ENCODE measurements around the gene CERK.

DNA sequence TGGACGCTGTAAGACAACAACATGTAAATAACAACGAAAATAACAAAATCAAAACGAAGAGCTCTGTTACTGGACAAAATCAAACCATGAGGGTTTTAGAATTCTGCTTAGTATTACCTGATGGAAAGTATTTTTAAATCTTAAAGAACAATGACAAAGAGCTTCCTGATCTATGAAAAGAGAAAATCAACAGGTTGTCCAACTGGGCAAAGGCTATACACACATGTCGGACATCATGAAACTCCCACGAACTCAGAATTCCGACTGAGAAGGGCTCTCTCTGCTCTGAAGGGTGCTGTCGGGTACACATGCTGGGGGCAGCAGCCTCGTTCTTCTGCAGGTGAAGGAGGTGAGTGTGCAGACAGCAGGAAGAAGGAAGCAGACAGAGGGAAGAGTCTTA is 25.8 kb downstream of the CERK start:
- TF ChIP-seq SUZ12 (IDR thresholded peaks at IDR 0.05; ENCODE audit: extremely low read depth, insufficient read depth, insufficient read length) (no peak), YY1 (IDR thresholded peaks at IDR 0.05; ENCODE audit: insufficient read depth, insufficient read length) (no peak), ZNF274 (IDR thresholded peaks at IDR 0.05; ENCODE audit: low read depth, low read length) (no peak)
